ENCODE data around the gene CNGA4.
"Not testable (repeated sequence)": the region's sequence is repeated elsewhere in the genome, so short reads cannot be mapped to it uniquely, and the experiment has no call there.

The CNGA4 gene

DNA sequence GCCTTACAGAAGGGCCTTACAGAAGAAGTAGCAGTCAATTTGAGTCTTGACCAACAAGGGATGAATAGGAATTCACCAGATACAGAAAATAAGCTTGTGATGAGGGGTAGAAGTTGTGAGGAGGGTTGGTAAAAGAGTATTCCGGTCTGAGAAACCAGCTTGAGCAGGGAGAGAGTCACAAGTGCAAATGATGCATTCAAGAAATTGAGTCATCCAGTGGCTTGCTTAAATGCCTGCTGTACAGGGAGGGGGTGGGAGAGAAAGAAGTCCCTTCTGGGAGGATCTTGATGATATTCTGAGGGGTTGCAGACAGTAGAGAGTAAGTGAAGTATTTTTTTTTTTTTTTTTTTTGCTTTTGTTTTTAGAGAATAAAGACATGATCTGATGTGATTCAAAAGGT is 29.9 kb downstream of the CNGA4 start:
- peak; percentile 44 to 59 (median 52) for DNase-seq

DNA sequence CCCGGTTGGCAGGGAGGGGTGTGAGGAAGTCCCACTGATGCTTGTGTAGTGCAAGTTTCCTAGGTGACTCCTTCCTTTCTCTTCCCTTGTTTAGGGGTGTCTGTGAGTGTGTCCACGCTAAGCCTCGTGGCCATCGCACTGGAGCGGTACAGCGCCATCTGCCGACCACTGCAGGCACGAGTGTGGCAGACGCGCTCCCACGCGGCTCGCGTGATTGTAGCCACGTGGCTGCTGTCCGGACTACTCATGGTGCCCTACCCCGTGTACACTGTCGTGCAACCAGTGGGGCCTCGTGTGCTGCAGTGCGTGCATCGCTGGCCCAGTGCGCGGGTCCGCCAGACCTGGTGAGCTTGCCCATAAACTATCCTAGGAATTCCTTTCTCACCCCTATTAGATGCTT is 31.1 kb downstream of the CNGA4 start:
- DNase-seq = peak in 2 of 4 experiments; percentile 11 to 20

DNA sequence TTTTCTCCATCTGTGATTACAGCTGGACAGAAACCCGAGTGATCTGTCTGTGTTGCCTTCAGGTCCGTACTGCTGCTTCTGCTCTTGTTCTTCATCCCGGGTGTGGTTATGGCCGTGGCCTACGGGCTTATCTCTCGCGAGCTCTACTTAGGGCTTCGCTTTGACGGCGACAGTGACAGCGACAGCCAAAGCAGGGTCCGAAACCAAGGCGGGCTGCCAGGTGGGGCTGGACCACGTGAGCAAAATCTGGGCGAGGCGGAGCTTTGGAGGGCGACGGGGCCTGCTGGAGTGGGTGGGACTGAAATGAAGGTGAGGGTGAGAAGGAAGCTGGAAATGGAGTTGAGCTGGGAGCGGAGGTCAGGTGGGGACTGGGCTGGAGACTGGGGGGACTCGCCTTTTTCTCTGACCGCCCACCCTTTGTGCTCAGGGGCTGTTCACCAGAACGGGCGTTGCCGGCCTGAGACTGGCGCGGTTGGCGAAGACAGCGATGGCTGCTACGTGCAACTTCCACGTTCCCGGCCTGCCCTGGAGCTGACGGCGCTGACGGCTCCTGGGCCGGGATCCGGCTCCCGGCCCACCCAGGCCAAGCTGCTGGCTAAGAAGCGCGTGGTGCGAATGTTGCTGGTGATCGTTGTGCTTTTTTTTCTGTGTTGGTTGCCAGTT is 31.8 kb downstream of the CNGA4 start:
- no peak for DNase-seq

DNA sequence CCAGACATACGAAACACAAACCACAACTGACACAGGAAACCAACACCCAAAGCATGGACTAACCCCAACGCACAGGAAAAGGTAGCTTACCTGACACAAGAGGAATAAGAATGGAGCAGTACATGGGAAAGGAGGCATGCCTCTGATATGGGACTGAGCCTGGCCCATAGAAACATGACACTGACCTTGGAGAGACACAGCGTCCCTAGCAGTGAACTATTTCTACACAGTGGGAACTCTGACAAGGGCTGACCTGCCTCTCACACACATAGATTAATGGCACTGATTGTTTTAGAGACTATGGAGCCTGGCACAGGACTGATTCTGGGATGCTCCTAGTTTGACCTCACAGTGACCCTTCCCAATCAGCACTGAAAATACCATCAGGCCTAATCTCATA is 32.7 kb downstream of the CNGA4 start:
- DNase-seq = no peak

DNA sequence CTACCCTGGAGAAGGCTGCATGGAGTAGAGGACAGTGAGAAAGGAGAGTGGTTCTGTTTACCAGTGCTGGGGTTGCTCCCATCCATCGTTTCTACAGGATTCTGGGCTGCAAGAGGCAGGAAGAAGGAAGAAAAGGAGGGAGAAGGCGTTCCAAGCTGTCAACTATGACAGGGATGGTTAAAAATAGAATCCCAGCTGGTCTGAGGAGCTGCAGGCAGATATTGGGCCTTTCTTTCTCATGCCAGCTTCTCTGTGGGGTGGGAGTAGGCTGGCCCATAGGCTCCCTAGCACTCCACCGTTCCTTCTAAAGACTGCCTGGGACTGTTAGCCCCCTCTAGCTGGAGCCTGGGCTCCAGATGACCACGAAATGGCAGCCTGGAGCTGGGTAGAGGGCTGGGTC is 34.3 kb downstream of the CNGA4 start:
- DNase-seq = no peak

DNA sequence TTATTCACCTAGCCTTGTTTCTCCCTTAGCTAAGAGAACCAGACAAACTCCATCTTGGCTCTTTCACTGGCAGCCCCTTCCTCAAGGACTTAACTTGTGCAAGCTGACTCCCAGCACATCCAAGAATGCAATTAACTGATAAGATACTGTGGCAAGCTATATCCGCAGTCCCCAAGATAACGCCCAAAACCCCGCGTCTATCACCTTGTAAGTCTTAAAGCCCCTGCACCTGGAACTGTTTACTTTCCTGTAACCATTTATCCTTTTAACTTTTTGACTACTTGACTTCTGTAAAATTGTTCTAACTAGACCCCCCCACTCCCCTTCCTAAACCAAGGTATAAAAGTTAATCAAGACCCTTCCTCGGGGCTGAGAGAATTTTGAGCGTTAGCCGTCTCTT is 41.9 kb downstream of the CNGA4 start:
- not testable (repeated sequence) for DNase-seq

GRCh38 chr11:6283453-6284023 is 44.6 kb downstream of the CNGA4 start:
- no peak for DNase-seq

GRCh38 chr11:6284250-6284649 is 45.4 kb downstream of the CNGA4 start:
- no peak for DNase-seq

- DNase-seq = no peak
Observed at GRCh38 chr11:6285019-6285418, 46.1 kb downstream of the CNGA4 start.
